Fibroblast of peridontal ligament (primary cell): ENCODE measurements around the gene DOCK9.
"Not testable (repeated sequence)": the region's sequence is repeated elsewhere in the genome, so short reads cannot be mapped to it uniquely, and the experiment has no call there.

ENCODE experiments used
- DNase-seq: peaks from one replicate; pipeline ENCODE4 v3.0.0-alpha.2; 2010; ENCODE audit errors: extremely low read depth

Gene DOCK9

GRCh38 chr13:98917116-98917515 lies 60.7 kb downstream of the DOCK9 start:
- no peak for DNase-seq

- DNase-seq, result no peak
These were observed 61.5 kb downstream of the DOCK9 start for GRCh38 chr13:98916403-98916802.

GRCh38 chr13:98915981-98916380 lies 61.9 kb downstream of the DOCK9 start:
- no peak for DNase-seq

GRCh38 chr13:98915563-98915962 lies 62.3 kb downstream of the DOCK9 start:
- no peak for DNase-seq

- DNase-seq, result no peak
These were observed 64.1 kb downstream of the DOCK9 start for GRCh38 chr13:98913741-98914140.

- DNase-seq, result no peak
These were observed 65.0 kb downstream of the DOCK9 start for GRCh38 chr13:98912846-98913245.

GRCh38 chr13:98910501-98910951 lies 67.3 kb downstream of the DOCK9 start:
- DNase-seq, result peak; percentile 39

- no peak for DNase-seq
These were observed 68.8 kb downstream of the DOCK9 start for GRCh38 chr13:98909016-98909415.

- no peak for DNase-seq
These were observed 70.9 kb downstream of the DOCK9 start for GRCh38 chr13:98906746-98907502.

GRCh38 chr13:98905199-98905598 lies 72.7 kb downstream of the DOCK9 start:
- DNase-seq, result no peak

- DNase-seq, result no peak
These were observed 77.4 kb downstream of the DOCK9 start for GRCh38 chr13:98900442-98900841.

- DNase-seq, result no peak
These were observed 80.2 kb downstream of the DOCK9 start for GRCh38 chr13:98897706-98898105.

- DNase-seq, result no peak
These were observed 81.1 kb downstream of the DOCK9 start for GRCh38 chr13:98896868-98897144.

- DNase-seq, result no peak
These were observed 81.6 kb downstream of the DOCK9 start for GRCh38 chr13:98896083-98896867.

- DNase-seq, result not testable (repeated sequence)
These were observed 83.0 kb downstream of the DOCK9 start for GRCh38 chr13:98894814-98895213.

GRCh38 chr13:98893371-98893770 lies 84.5 kb downstream of the DOCK9 start:
- no peak for DNase-seq

- no peak for DNase-seq
These were observed 85.0 kb downstream of the DOCK9 start for GRCh38 chr13:98892821-98893220.

GRCh38 chr13:98892077-98892476 lies 85.8 kb downstream of the DOCK9 start:
- DNase-seq, result no peak

GRCh38 chr13:98890925-98891324 lies 86.9 kb downstream of the DOCK9 start:
- no peak for DNase-seq

- DNase-seq, result peak; percentile 72
These were observed 87.7 kb downstream of the DOCK9 start for GRCh38 chr13:98890186-98890585.

GRCh38 chr13:98889419-98890085 lies 88.3 kb downstream of the DOCK9 start:
- DNase-seq, result no peak

GRCh38 chr13:98888890-98889279 lies 89.0 kb downstream of the DOCK9 start:
- no peak for DNase-seq
